Hepatocyte (in vitro differentiated cells): Measurements from ENCODE around the gene CYB561D2. TPM values are rescaled to one million over a fixed set of nuclear protein-coding genes. Genes with fewer than 3 reads are reported as not detected.

Experiments used
- DNase-seq: peaks from one replicate; pipeline ENCODE4 v3.0.0-alpha.2; 2016; ENCODE audit warnings: low spot score
- H2AFZ ChIP-seq: fragments of 200-600 bp; sonication (generic); 2 replicates; pipeline ENCODE4 v1.6.0; 2016; ENCODE audit warnings: antibody characterized with exemption, mild to moderate bottlenecking
- H3K27ac ChIP-seq: fragments of 200-600 bp; sonication (generic); 2 replicates; pipeline ENCODE4 v1.5.1; 2016; ENCODE audit warnings: mild to moderate bottlenecking
- H3K27me3 ChIP-seq: fragments of 200-600 bp; sonication (generic); 2 replicates; pipeline ENCODE4 v1.6.1; 2016
- H3K36me3 ChIP-seq: fragments of 200-600 bp; sonication (generic); replicated peaks from 2 replicates; pipeline ENCODE4 v1.5.1; 2016; ENCODE audit warnings: low read depth; ENCODE audit not compliant: insufficient read depth
- H3K4me1 ChIP-seq: fragments of 200-600 bp; sonication (generic); 2 replicates; pipeline ENCODE4 v1.5.1; 2016; ENCODE audit warnings: mild to moderate bottlenecking, moderate library complexity; ENCODE audit not compliant: insufficient read depth
- H3K4me2 ChIP-seq: fragments of 200-600 bp; sonication (generic); 2 replicates; pipeline ENCODE4 v1.6.0; 2016
- H3K4me3 ChIP-seq: fragments of 200-600 bp; sonication (generic); 2 replicates; pipeline ENCODE4 v1.5.1; 2016; ENCODE audit warnings: mild to moderate bottlenecking
- H3K79me2 ChIP-seq: fragments of 200-600 bp; sonication (generic); 2 replicates; pipeline ENCODE4 v1.6.0; 2017; ENCODE audit warnings: mild to moderate bottlenecking
- H3K9me2 ChIP-seq: fragments of 200-600 bp; sonication (generic); replicated peaks from 2 replicates; pipeline ENCODE4 v1.6.0; 2017; ENCODE audit warnings: mild to moderate bottlenecking; ENCODE audit not compliant: insufficient read depth
- H3K9me3 ChIP-seq: fragments of 200-600 bp; sonication (generic); 2 replicates; pipeline ENCODE4 v1.5.1; 2016; ENCODE audit warnings: low read depth, mild to moderate bottlenecking
- H4K20me1 ChIP-seq: fragments of 200-600 bp; sonication (generic); 2 replicates; pipeline ENCODE4 v1.6.0; 2016; ENCODE audit warnings: mild to moderate bottlenecking; ENCODE audit not compliant: insufficient read depth, poor library complexity, severe bottlenecking
- EZH2 ChIP-seq: fragments of 200-600 bp; sonication (generic); IDR thresholded peaks from 2 replicates; pipeline ENCODE4 v1.6.1; 2016; ENCODE audit warnings: antibody characterized with exemption, mild to moderate bottlenecking, borderline replicate concordance
- EZH2phosphoT487 ChIP-seq: fragments of 200-600 bp; sonication (generic); IDR thresholded peaks from one replicate; pipeline ENCODE4 v1.6.1; 2018; ENCODE audit warnings: antibody characterized with exemption, mild to moderate bottlenecking, low read depth, moderate library complexity; ENCODE audit not compliant: unreplicated experiment, severe bottlenecking
- WGBS: methylation state at CpG from one replicate; pipeline ENCODE4 v1.1.6; 2016; ENCODE audit warnings: low lambda C conversion rate; ENCODE audit errors: missing lambda C conversion rate; 5-methylcytosine and 5-hydroxymethylcytosine counted together
- polyA plus RNA-seq: library from polyadenylated mRNA; unstranded; fragments of >200 nt; fragmentation: Nextera tagmentation; extraction: Ambion mirVana; gene quantifications from 2 replicates; pipeline ENCODE4 v1.2.1, GENCODE V29; 2016
- total RNA-seq: library from RNA; depleted of rRNA; stranded (reverse); fragments of >200 nt; gene quantifications from 2 replicates; pipeline ENCODE4 v1.2.3, GENCODE V29; 2014
- TF ChIP-seq, protein P1 (sequence below): fragments of 200-600 bp; sonication (generic); IDR thresholded peaks from 2 replicates; pipeline ENCODE4 v1.5.1; 2016; ENCODE audit warnings: antibody characterized with exemption, mild to moderate bottlenecking; ENCODE audit not compliant: poor library complexity

Gene CYB561D2
- total and polyA plus RNA-seq, 2 experiments from 2014 or later: 37.3 to 40.5 TPM

DNA sequence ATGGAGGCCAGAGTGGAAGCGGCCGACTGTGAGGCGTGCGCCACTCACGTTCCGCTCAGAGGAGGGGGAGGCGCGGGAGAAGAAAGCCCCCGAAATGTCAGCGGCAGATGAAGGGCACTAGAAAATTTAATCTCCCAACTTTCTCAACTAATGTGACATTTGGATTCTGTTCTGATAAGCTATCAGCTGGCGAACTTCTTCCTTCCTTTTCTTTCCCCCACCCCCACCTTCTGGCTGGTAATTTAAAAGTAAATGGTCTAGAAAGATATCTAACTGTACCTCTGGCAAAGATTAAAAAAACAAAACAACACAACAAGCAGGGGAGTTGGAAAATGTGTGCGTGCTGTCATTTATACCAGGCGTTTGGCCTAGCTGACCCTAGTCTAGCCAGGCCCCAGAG lies 35.1 kb downstream of the CYB561D2 start:
- Histone ChIP-seq H3K27ac (no peak overlapping the region), H3K4me3 (no peak overlapping the region), H3K9me2 (no peaks in the 10 kb centered on the region), H3K4me2 (no peak overlapping the region), H3K27me3 (no peaks in the 10 kb centered on the region), H2AFZ (no peak overlapping the region), H3K36me3 (no peaks in the 10 kb centered on the region), H3K79me2 (no peaks in the 10 kb centered on the region), H3K4me1 (no peaks in the 10 kb centered on the region), H3K9me3 (no peaks in the 10 kb centered on the region), H4K20me1 (no peaks in the 10 kb centered on the region)
- TF ChIP-seq EZH2 (no peak), EZH2phosphoT487 (no peak)
- TF ChIP-seq, protein P1, sequence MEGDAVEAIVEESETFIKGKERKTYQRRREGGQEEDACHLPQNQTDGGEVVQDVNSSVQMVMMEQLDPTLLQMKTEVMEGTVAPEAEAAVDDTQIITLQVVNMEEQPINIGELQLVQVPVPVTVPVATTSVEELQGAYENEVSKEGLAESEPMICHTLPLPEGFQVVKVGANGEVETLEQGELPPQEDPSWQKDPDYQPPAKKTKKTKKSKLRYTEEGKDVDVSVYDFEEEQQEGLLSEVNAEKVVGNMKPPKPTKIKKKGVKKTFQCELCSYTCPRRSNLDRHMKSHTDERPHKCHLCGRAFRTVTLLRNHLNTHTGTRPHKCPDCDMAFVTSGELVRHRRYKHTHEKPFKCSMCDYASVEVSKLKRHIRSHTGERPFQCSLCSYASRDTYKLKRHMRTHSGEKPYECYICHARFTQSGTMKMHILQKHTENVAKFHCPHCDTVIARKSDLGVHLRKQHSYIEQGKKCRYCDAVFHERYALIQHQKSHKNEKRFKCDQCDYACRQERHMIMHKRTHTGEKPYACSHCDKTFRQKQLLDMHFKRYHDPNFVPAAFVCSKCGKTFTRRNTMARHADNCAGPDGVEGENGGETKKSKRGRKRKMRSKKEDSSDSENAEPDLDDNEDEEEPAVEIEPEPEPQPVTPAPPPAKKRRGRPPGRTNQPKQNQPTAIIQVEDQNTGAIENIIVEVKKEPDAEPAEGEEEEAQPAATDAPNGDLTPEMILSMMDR: no peak
- WGBS: 90% methylated on average over 13 of the region's 13 CpGs
- no peak for DNase-seq

DNA sequence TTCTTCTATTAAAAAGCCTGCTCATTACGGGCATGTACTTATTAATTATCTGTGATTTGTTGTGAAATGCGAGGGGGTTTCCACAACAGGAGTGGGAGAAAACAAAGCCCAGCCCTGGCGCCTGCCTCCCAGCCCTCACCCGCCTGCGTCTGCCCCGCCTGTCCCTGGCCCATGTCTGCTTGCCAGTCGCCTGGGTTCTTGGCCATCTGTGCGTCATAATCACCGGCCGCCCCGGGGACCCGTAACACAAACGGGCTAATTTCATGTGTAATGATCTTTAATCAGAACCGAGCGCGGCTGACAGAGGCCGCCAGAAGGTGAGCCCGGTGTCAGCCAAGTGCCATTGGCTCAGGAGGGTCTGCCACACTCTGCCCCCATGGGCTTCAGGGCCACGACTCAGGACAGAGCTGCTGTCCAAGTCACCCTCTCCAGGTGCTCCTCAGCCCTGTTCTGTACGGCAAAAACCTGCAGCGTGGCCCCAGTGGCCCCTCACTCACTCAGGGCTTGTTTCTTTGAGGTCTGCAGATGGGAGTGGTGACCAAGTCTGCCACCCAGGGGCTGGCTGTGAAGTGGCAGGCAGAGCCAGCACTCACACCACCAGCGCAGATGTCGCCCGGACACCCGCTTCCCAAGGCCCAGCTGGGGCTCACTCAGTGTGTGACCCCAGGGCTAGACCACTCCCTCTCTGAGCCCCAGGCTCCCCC lies 37.5 kb downstream of the CYB561D2 start:
- H3K27me3 ChIP-seq: no peaks in the 10 kb centered on the region
- no peak overlapping the region for H3K4me3 ChIP-seq
- no peaks in the 10 kb centered on the region for H3K4me1 ChIP-seq
- 80% methylated on average over 25 of the region's 25 CpGs for WGBS
- peak; percentile 30 for DNase-seq
- no peaks in the 10 kb centered on the region for H3K9me3 ChIP-seq
- no peaks in the 10 kb centered on the region for H4K20me1 ChIP-seq
- TF ChIP-seq EZH2phosphoT487: no peak
- TF ChIP-seq, protein P1: peak; percentile 28
- no peak overlapping the region for H3K27ac ChIP-seq
- no peaks in the 10 kb centered on the region for H3K9me2 ChIP-seq
- no peak overlapping the region for H3K4me2 ChIP-seq
- no peaks in the 10 kb centered on the region for H3K79me2 ChIP-seq
- no peaks in the 10 kb centered on the region for H3K36me3 ChIP-seq
- no peak overlapping the region for H2AFZ ChIP-seq

DNA sequence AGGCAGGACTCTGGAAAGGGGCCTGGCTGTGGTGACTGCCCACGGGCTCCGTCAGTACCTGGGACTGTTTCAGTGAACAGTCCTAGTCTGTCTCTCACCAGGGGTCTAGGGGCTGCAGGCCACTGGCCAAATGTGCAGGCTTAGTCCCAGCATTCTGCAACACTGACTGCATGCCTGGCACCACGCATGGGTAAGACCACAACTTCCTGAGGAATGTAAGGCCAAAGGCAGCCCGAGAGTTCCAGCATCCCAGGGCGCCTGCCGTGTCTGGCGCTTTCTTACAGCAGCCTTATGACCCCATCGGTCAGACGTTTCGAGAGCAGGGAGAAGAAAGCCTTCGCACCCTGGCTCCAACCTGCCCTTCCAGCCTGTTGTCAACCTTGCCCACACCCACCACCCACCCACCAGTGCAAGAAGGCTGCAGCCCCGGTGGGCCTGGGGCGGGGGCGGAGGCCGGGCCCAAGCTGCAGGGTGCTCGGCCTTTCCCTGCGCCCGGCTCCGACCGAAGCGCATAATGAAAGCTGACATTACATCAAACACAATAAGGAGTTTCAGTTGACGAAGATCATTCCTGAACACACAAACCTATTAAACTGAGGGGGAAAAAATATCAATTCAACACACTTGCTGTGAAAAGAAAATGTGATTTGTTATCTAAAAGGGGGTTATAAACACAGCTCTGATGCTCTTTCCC lies 38.2 kb downstream of the CYB561D2 start:
- H3K4me3 ChIP-seq: no peak overlapping the region
- no peaks in the 10 kb centered on the region for H3K79me2 ChIP-seq
- H3K9me3 ChIP-seq: no peaks in the 10 kb centered on the region
- no peaks in the 10 kb centered on the region for H3K4me1 ChIP-seq
- no peak overlapping the region for H3K27ac ChIP-seq
- TF ChIP-seq, protein P1: peak; percentile 1
- TF ChIP-seq EZH2phosphoT487 (no peak), EZH2 (no peak)
- 87% methylated on average over 22 of the region's 22 CpGs for WGBS
- no peak for DNase-seq
- no peaks in the 10 kb centered on the region for H3K9me2 ChIP-seq
- H3K27me3 ChIP-seq: no peaks in the 10 kb centered on the region
- no peaks in the 10 kb centered on the region for H3K36me3 ChIP-seq
- no peak overlapping the region for H3K4me2 ChIP-seq
- no peaks in the 10 kb centered on the region for H4K20me1 ChIP-seq
- H2AFZ ChIP-seq: no peak overlapping the region
